ENCODE measurements around the gene ZHX3.

GRCh38 chr20:41259309-41259708, 58.2 kb downstream of the ZHX3 start:
- TF ChIP-seq POLR2A (IDR thresholded peaks at IDR 0.05; ENCODE audit: low read depth) (no peak), EP300 (IDR thresholded peaks at IDR 0.05) (no peak)

Measured in esophagus muscularis mucosa (tissue), 2 donors.